ENCODE results near the gene EPGN.
"Not testable (repeated sequence)": the region's sequence is repeated elsewhere in the genome, so short reads cannot be mapped to it uniquely, and the experiment has no call there.

EPGN gene

GRCh38 chr4:74335341-74336021 is 27.2 kb downstream of the EPGN start:
- no peaks in the 10 kb centered on the region for H3K27me3 ChIP-seq (ENCODE audit: control insufficient read depth, insufficient read depth, low read length)
- H3K4me1 ChIP-seq = no peaks in the 10 kb centered on the region
- H3K4me2 ChIP-seq (ENCODE audit: low read length) = no peak overlapping the region
- no peaks in the 10 kb centered on the region for H3K79me2 ChIP-seq
- H3K4me3 ChIP-seq (ENCODE audit: low read depth, low read length) = no peak overlapping the region
- H3K27ac ChIP-seq = no peak overlapping the region
- no peak overlapping the region for H2AFZ ChIP-seq
- no peak overlapping the region for H3K9ac ChIP-seq
- TF ChIP-seq CTCF (IDR thresholded peaks at IDR 0.05) = no peak
- no peaks in the 10 kb centered on the region for H3K9me3 ChIP-seq (ENCODE audit: control insufficient read depth, low read length)
- H3K36me3 ChIP-seq (ENCODE audit: control insufficient read depth, insufficient read depth, low read length) = no peaks in the 10 kb centered on the region

GRCh38 chr4:74338792-74339333 is 30.6 kb downstream of the EPGN start:
- Histone ChIP-seq H3K9me3 (ENCODE audit: control insufficient read depth, low read length) (no peaks in the 10 kb centered on the region), H2AFZ (no peak overlapping the region), H3K79me2 (no peaks in the 10 kb centered on the region), H3K4me2 (ENCODE audit: low read length) (no peak overlapping the region), H3K27me3 (ENCODE audit: control insufficient read depth, insufficient read depth, low read length) (no peaks in the 10 kb centered on the region), H3K36me3 (ENCODE audit: control insufficient read depth, insufficient read depth, low read length) (no peaks in the 10 kb centered on the region), H3K4me3 (ENCODE audit: low read depth, low read length) (no peak overlapping the region), H3K9ac (no peak overlapping the region), H3K27ac (no peak overlapping the region), H3K4me1 (no peaks in the 10 kb centered on the region)
- TF ChIP-seq CTCF (IDR thresholded peaks at IDR 0.05) = no peak

GRCh38 chr4:74339501-74339900 is 31.2 kb downstream of the EPGN start:
- TF ChIP-seq CTCF (IDR thresholded peaks at IDR 0.05) = no peak
- no peak overlapping the region for H3K27ac ChIP-seq

GRCh38 chr4:74340421-74340820 is 32.2 kb downstream of the EPGN start:
- not testable (repeated sequence) for H3K4me1 ChIP-seq; H3K4me3 ChIP-seq (ENCODE audit: low read depth, low read length); H3K79me2 ChIP-seq; H2AFZ ChIP-seq; H3K9me3 ChIP-seq (ENCODE audit: control insufficient read depth, low read length); H3K27ac ChIP-seq; H3K36me3 ChIP-seq (ENCODE audit: control insufficient read depth, insufficient read depth, low read length); H3K27me3 ChIP-seq (ENCODE audit: control insufficient read depth, insufficient read depth, low read length); H3K4me2 ChIP-seq (ENCODE audit: low read length); H3K9ac ChIP-seq

More at GRCh38 chr4:74339501-74339900, 31.2 kb downstream of the EPGN start:
- H3K27me3 ChIP-seq (ENCODE audit: control insufficient read depth, insufficient read depth, low read length) = no peaks in the 10 kb centered on the region
- no peak overlapping the region for H2AFZ ChIP-seq
- no peak overlapping the region for H3K9ac ChIP-seq
- H3K79me2 ChIP-seq = no peaks in the 10 kb centered on the region
- no peak overlapping the region for H3K4me2 ChIP-seq (ENCODE audit: low read length)
- no peak overlapping the region for H3K4me3 ChIP-seq (ENCODE audit: low read depth, low read length)
- H3K9me3 ChIP-seq (ENCODE audit: control insufficient read depth, low read length) = no peaks in the 10 kb centered on the region
- no peaks in the 10 kb centered on the region for H3K36me3 ChIP-seq (ENCODE audit: control insufficient read depth, insufficient read depth, low read length)
- no peaks in the 10 kb centered on the region for H3K4me1 ChIP-seq

GRCh38 chr4:74344031-74344430 is 35.8 kb downstream of the EPGN start:
- Histone ChIP-seq H2AFZ (no peak overlapping the region), H3K9me3 (ENCODE audit: control insufficient read depth, low read length) (no peaks in the 10 kb centered on the region), H3K4me3 (ENCODE audit: low read depth, low read length) (no peak overlapping the region), H3K79me2 (no peaks in the 10 kb centered on the region), H3K27me3 (ENCODE audit: control insufficient read depth, insufficient read depth, low read length) (no peaks in the 10 kb centered on the region), H3K36me3 (ENCODE audit: control insufficient read depth, insufficient read depth, low read length) (no peaks in the 10 kb centered on the region), H3K27ac (no peak overlapping the region), H3K9ac (no peak overlapping the region), H3K4me1 (no peaks in the 10 kb centered on the region), H3K4me2 (ENCODE audit: low read length) (no peak overlapping the region)
- no peak for TF ChIP-seq CTCF (IDR thresholded peaks at IDR 0.05)
